Muscle layer of colon (tissue), 2 donors: ENCODE data around the gene YES1.

Source experiments
- H3K27ac ChIP-seq: one replicate; pipeline ENCODE4 v1.7.0; 2013; ENCODE audit warnings: low read depth, mild to moderate bottlenecking, low read length, moderate library complexity
- H3K27me3 ChIP-seq, 2 donors: one replicate each; pipeline ENCODE4 v1.7.0; 2013; ENCODE audit warnings: low read length in 2 of 2, mild to moderate bottlenecking in 2 of 2; ENCODE audit not compliant: insufficient read depth in 2 of 2, control insufficient read depth in 1 of 2
- H3K36me3 ChIP-seq: one replicate; pipeline ENCODE4 v1.7.0; 2013; ENCODE audit warnings: mild to moderate bottlenecking, low read length; ENCODE audit not compliant: insufficient read depth
- H3K4me1 ChIP-seq: one replicate; pipeline ENCODE4 v1.7.0; 2013; ENCODE audit warnings: mild to moderate bottlenecking, low read length; ENCODE audit not compliant: insufficient read depth
- H3K4me3 ChIP-seq, 2 donors: one replicate each; pipeline ENCODE4 v1.7.0; 2013; ENCODE audit warnings: low read length in 2 of 2, low read depth in 1 of 2, mild to moderate bottlenecking in 1 of 2, moderate library complexity in 1 of 2
- H3K9ac ChIP-seq: one replicate; pipeline ENCODE4 v1.7.0; 2013; ENCODE audit warnings: low read length
- H3K9me3 ChIP-seq: one replicate; pipeline ENCODE4 v1.7.0; 2013; ENCODE audit warnings: mild to moderate bottlenecking, low read length
- donor health status: abdominal sarcoma.
- donor health status: Adenocarcinoma of cecum.

YES1 gene

GRCh38 chr18:678482-679182 is 133.4 kb downstream of the YES1 start:
- H3K27ac ChIP-seq = no peak overlapping the region
- peaks cover 38% of the 10 kb centered on the region for H3K36me3 ChIP-seq
- peaks cover 15% of the 10 kb centered on the region for H3K4me1 ChIP-seq
- H3K4me3 ChIP-seq = no peak overlapping the region
- no peaks in the 10 kb centered on the region for H3K9me3 ChIP-seq
- no peaks in the 10 kb centered on the region for H3K27me3 ChIP-seq
- H3K9ac ChIP-seq = no peak overlapping the region

- Histone ChIP-seq H3K9ac (no peak overlapping the region), H3K4me3 (no peak overlapping the region), H3K27ac (no peak overlapping the region), H3K9me3 (no peaks in the 10 kb centered on the region), H3K27me3 (no peaks in the 10 kb centered on the region), H3K36me3 (peaks cover 32% of the 10 kb centered on the region), H3K4me1 (peaks cover 19% of the 10 kb centered on the region)
Observed at GRCh38 chr18:677951-678381, 134.1 kb downstream of the YES1 start.

DNA sequence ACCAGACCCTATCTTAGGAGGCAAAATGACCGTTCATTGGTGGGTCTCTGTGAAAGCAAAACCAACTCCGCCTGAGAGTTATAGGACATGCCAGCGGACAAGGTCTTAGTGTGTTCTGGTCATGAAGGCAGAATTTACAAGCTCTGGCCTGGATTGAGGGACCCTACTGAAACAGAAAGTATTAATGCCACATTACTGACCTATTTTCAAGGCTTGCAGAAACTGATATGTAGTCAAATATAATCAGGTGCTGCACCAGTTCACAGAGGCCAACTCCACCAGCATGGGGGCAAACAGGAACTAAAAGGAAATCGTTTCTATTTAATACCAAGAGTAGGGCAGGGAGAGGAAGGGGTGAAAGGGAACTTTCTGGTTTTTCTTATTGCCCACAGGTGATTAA is 134.9 kb downstream of the YES1 start:
- Histone ChIP-seq H3K4me3 (no peak overlapping the region), H3K27ac (no peak overlapping the region), H3K9ac (no peak overlapping the region)

GRCh38 chr18:676736-677135 is 135.3 kb downstream of the YES1 start:
- Histone ChIP-seq H3K4me1 (peaks cover 21% of the 10 kb centered on the region), H3K27ac (no peak overlapping the region), H3K9ac (no peak overlapping the region), H3K4me3 (no peak overlapping the region), H3K9me3 (no peaks in the 10 kb centered on the region), H3K27me3 (no peaks in the 10 kb centered on the region), H3K36me3 (peaks cover 24% of the 10 kb centered on the region)

More for the DNA sequence above, 134.9 kb downstream of the YES1 start:
- Histone ChIP-seq H3K27me3 (no peaks in the 10 kb centered on the region), H3K9me3 (no peaks in the 10 kb centered on the region), H3K4me1 (peaks cover 21% of the 10 kb centered on the region), H3K36me3 (peaks cover 28% of the 10 kb centered on the region)

GRCh38 chr18:676069-676468 is 136.0 kb downstream of the YES1 start:
- Histone ChIP-seq H3K27me3 (no peaks in the 10 kb centered on the region), H3K9me3 (no peaks in the 10 kb centered on the region), H3K36me3 (peaks cover 17% of the 10 kb centered on the region), H3K4me3 (no peak overlapping the region), H3K9ac (no peak overlapping the region), H3K27ac (no peak overlapping the region), H3K4me1 (peaks cover 21% of the 10 kb centered on the region)

DNA sequence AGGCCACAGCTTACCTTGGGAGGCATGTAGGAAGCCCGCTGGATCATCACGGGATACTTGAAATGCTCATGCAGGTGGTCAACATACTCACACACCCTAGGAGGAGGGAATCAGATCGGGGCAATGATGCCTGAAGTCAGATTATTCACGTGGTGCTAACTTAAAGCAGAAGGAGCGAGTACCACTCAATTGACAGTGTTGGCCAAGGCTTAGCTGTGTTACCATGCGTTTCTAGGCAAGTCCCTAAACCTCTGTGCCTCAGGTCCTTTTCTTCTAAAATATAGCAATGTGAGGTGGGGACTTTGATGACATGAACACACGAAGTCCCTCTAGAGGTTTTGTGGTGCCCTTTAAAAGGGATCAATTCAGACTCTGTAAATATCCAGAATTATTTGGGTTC is 136.7 kb downstream of the YES1 start:
- no peak overlapping the region for H3K4me3 ChIP-seq
- peaks cover 19% of the 10 kb centered on the region for H3K36me3 ChIP-seq
- no peaks in the 10 kb centered on the region for H3K9me3 ChIP-seq
- H3K27me3 ChIP-seq = no peaks in the 10 kb centered on the region
- no peak overlapping the region for H3K9ac ChIP-seq
- no peak overlapping the region for H3K27ac ChIP-seq
- H3K4me1 ChIP-seq = peaks cover 21% of the 10 kb centered on the region

DNA sequence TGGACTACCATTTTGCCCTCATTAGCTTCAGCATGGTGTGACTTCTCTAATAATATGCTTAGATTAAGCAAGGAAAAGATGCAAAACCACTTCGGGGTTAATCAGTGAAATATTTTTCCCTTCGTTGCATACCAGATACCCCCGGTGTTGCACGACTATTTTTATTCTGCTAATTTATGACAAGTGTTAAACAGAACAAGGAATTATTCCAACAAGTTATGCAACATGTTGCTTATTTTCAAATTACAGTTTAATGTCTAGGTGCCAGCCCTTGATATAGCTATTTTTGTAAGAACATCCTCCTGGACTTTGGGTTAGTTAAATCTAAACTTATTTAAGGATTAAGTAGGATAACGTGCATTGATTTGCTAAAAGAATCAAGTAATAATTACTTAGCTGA is 138.3 kb downstream of the YES1 start:
- Histone ChIP-seq H3K27ac (no peak overlapping the region), H3K4me1 (peaks cover 21% of the 10 kb centered on the region), H3K9me3 (no peaks in the 10 kb centered on the region), H3K9ac (no peak overlapping the region), H3K27me3 (no peaks in the 10 kb centered on the region), H3K36me3 (peaks cover 16% of the 10 kb centered on the region), H3K4me3 (no peak overlapping the region)

GRCh38 chr18:673317-673716 is 138.7 kb downstream of the YES1 start:
- no peaks in the 10 kb centered on the region for H3K9me3 ChIP-seq
- peaks cover 12% of the 10 kb centered on the region for H3K36me3 ChIP-seq
- H3K27ac ChIP-seq = no peak overlapping the region

More at GRCh38 chr18:673317-673716, 138.7 kb downstream of the YES1 start:
- Histone ChIP-seq H3K27me3 (no peaks in the 10 kb centered on the region), H3K4me1 (peaks cover 21% of the 10 kb centered on the region), H3K4me3 (no peak overlapping the region), H3K9ac (no peak overlapping the region)
